Measurements from ENCODE around the gene SPINT1.
"Not testable (repeated sequence)": the region's sequence is repeated elsewhere in the genome, so short reads cannot be mapped to it uniquely, and the experiment has no call there.

Gene SPINT1

DNA sequence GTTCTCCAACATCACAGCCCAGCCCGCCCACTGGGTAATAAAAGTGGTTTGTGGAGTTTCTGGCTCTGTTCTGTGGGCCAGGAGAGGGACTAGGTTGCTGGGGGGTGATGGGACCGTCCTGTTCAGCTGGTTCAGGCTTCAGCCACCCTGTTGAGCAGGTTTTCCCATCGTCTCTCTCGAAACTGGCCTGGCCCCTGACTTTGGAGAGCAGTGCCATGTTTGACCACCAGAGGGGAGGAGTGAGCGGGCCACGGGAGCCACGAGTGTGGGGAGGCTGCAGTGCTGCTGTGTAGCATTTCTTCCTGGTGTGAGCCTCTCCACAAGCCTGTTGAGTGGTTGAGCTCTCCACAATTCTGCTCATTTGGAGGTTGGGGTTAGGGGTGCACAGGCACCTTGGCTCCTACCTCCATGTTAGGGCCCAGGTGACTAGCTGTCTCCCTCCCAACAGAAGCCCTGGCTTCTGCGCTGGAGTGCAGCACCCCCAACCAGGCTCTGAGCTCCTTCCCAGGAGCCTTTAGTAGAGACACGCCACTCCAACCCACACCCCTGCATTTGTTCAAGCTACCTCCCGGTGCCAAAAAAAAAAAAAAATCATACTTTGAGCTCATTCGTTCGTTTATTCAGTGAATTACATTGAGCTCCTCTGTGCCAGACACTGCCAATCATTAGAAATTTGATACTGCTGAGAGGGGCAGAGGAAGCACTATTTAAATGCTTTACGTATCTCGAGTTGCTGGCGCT, 13.9 kb downstream of the SPINT1 start:
- in situ Hi-C loops (cut with HindIII; ENCODE audit: low sequenced_read_pairs), result no loop called here

DNA sequence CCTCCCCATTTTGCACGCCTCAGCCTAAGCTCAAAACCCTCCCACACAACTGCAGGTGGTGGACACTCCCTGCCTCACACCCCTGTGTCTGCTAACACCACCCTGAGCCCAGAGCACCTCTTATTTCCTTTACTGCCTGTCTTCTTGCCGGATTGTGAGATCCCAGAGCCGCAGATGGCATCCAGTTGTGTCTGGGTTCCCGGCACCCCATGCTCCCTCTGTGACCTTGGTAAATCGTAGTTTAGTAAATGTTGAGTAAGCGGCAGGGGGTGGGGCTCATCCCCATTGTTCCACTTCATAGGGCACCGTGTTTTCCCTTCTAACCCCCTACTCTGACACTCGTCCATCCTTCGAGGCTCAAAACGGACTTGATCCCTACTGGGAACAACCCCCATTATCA, 14.9 kb downstream of the SPINT1 start:
- in situ Hi-C loops (cut with HindIII; ENCODE audit: low sequenced_read_pairs), result no loop called here

DNA sequence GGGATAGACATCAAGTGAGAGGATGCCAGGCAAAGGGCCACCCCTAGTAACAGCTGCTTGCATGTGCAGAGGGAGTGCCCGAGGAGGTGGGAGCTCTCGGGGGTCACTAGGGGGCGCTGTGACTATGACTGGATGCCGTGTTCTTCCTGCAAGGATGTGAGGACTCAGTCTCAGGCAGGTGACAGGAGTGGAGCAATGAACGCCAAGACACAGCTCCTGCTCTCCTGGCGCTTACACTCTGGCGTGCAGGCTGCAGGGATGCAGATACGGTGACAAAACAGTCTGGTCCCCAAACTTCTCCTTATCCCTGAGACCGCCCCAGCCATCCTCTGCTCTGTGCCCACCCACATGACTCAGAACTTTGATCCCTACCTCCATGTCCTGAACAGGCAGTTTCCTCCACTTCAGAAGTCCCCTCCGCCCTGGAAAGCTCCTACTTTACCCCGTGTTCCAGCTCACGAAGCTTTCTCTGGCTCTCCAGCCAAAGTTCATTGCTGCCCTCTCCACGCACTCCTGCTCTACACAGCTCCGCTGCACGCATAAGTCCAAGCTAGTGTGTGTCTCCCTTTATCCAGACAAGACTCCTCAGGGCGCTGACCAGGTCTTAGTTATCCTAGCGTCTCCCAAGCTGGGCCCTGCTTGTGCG, 15.5 kb downstream of the SPINT1 start:
- in situ Hi-C loops (cut with HindIII; ENCODE audit: low sequenced_read_pairs), result no loop called here

DNA sequence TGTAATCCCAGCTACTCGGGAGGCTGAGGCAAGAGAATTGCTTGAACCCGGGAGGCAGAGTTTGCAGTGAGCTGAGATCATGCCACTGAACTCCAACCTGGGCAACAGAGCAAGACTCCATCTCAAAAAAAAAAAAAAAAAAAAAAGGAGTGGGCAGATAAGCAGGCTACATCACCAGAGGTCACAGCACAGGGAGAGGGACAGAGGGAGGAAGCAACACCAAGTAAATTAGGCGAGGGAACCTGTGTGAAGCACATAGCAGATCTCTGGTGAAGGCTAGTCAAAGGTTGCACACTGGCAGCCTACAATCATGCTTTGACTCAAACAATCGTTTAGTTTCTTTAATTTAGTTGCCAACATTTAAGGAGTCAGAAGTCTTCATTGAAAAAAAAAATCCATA, 17.3 kb downstream of the SPINT1 start:
- in situ Hi-C loops (cut with HindIII; ENCODE audit: low sequenced_read_pairs), result not testable (repeated sequence)

DNA sequence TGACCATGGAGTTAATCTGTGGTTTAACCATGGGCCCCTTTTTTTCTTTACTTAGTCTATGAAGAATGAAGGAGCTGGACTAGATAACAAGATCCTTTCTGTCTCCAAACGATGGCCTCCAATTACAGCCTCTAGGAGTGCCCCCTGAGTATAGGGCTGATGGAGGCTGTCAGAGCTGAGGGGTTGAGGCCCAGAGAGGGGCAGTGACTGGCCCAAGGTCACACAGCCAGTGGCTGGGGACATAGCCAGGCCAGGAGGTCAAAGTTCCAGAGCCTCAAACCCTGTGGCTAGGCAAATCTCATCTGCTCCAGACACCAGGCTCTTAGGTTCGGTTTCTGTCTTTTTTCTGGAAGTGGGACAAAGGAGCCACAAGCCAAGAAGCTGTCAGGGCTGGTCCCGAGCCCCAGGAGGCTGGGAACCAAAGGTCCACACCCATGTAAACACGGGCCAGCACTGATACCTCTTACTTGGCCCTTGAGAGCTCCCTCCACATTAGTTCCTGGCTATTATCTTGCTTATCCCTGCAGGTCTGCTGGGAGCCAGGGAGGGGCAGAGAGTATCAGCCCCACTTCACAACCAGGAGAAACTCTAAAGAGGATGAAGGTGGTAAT, 19.9 kb downstream of the SPINT1 start:
- in situ Hi-C loops (cut with HindIII; ENCODE audit: low sequenced_read_pairs), result no loop called here

DNA sequence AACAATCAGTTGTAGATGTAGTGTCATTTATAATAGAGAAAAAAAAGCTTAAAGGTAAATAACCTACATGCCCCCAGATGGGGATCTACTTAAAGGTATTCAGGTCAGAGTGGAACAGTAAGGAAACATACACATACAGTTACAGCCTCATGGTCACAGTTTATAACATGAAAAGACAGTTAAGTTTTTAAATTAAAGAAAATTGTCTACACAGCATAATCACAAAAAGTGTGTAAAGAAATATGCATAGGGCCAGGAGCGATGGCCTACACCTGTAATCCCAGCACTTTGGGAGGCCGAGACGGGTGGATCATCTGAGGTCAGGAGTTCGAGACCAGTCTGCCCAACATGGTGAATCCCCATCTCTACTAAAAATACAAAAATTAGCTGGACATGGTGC, 23.4 kb downstream of the SPINT1 start:
- in situ Hi-C loops (cut with HindIII; ENCODE audit: low sequenced_read_pairs), result no loop called here

DNA sequence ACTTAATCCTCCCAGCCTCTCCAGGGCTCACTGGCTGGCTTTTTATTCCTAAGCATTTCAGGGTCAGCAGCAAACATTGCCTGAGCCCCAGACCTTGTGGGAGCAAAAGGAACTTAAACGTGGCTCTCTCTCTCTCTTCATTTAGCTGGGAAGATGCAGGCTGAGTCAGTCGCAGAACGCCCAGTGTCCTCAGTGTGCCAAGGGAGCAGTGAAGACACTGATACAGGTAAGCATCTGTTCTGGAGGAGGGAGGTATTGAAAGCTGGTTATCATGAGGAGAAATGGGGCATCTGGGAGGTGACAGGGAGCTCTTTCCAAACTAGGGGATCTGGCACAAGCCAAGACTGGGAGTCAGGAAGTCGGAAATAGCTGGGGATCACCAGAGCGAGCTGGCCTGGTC, 25.8 kb downstream of the SPINT1 start:
- in situ Hi-C loops (cut with HindIII; ENCODE audit: low sequenced_read_pairs), result no loop called here

DNA sequence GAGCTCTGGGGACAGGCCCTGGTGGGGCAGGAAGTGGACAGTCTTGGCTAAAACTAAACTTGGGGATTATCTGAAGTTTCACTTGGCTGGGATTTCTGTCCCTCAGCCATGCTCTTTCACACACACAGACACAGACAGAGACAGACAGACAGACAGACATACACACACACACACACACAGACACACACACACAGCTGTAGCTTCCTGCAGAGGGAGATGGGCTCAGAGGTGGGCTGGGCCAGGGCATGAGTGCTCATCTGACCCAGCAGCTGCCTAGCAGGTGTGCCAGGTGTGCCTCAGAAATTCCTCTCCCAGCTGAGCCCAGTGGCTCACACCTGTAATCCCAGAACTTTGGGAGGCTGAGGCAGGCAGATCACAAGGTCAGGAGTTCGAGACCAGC, 26.9 kb downstream of the SPINT1 start:
- in situ Hi-C loops (cut with HindIII; ENCODE audit: low sequenced_read_pairs), result no loop called here

DNA sequence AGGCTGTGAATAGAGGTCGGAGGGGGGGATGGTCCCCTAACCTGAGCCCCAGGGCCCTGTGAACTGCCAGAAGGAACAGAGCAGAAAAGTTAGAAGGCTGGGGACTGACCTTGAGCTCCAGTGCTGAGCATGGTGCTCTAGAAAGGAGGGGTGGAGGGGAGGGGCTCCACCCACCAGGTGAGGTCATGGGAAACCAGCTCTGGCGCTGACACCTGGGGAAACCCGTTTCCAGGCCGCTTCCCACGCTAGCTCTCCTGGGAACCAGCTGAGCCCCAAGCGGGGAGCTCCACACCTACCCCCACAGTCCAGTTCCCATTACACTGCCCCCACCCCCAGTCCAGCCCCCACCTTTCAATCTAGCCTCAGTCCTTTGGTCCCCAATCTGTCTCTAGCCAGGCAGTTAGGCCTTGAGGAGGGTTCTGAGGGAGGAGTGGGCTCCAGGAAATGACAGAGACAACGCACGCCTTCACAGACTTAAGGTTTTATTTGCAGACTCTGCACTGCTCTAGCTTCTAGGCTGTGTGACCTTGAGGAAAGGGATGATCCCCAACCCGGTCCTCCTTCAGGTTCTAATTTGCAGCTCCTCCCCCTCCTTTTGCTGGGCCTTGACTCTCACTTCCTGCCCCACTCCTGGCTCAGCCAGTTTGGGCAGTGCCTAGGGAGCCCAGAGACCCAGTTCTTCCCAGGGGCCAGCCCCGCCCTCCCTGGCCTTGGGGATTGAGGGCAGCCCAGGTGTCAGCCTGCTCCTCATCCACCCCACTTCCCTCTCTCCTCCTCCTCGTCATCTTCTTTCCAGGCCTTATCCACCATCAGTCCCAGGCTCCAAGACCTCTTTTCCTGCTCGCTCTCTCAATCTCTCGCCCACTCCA, 28.1 kb downstream of the SPINT1 start:
- in situ Hi-C loops (cut with HindIII; ENCODE audit: low sequenced_read_pairs), result no loop called here

DNA sequence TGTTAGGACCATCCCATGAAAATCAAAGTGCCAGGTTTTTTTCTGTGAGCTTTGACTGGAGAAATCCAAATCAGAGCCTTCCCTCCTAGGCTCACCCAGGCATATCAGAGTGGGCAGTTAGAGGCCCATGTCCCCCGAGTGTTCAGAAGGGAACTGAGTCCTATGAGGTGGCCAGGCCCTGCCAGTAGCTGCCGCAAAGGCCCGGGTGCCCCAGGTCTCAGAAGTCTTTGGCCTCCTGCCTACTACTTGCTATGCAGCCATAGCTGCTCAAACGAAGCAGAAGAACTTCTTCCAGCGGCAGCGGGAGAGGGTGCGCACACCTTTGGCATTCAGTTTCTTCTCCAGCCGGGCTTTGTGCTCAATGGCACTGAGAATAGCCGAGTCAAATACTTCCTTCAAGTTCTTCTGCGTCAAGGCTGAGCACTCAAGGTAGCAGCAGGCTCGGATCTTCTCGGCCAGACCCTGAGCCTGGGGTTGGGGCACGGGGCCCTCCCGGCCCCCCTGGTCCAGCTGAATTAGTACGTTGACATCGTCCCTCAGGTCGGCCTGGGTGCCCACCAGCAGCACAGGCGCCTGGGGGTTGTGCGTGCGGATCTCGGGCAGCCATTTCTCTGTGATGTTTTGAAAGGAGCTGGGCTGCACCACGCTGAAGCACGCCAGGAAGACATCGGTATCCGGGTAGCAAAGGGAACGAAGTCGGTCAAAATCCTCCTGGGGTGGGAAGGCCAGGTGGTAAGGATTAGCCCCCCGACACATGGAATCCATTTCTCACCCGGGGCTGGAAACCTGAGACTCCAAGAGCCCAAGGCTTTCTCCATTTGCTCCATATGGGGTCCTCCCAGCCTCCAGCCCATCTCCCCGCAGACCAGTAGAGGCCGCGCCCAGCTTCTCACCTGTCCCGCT, 29.2 kb downstream of the SPINT1 start:
- in situ Hi-C loops (cut with HindIII; ENCODE audit: low sequenced_read_pairs), result no loop called here

DNA sequence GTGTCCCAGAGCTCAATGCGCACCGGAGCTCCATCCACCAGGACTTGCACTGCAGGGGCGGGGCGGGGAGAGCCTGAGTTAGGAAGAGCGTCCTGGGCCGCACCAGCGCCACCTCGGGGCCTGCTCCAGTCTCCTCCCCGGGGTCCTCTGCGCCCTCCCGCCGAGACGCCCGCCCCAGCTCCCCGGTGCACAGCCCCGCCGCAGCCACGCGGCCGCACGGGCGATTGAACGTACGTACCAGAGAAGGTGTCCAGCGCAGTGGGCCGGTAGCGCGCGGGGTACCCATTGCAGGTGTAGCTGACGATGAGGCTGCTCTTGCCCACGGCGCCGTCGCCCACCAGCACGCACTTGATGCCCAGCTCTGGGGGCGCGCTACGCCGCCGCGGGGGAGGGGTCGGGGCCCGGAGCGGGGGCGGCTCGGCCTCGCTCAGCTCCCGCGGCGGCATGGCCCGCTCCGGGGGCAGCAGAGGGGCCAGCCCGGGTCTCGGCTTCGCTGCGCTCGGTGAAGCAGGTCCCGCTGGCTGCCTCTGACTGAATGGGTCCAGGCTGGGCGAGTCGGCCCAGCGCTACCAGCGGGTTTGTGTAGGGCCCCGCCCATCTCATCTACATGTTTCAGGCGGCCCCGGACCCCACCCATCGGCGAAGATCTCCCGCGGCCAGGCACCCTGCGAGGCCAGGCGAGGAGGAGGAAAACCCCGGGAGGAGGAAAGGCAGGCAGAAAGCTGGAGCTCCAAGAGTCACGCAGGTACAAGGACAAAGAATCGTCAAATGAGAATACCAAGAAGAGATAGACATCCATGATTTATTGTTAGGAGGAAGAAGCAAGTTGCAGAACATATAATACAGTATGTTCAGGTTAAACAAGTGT, 30.1 kb downstream of the SPINT1 start, which contains the start of gene RHOV:
RHOV (minus strand) TSS at position 541 of the 868 bp plus-strand sequence; CDS start at position 446, 95 bp downstream.
- in situ Hi-C loops (cut with HindIII; ENCODE audit: low sequenced_read_pairs), result no loop called here

DNA sequence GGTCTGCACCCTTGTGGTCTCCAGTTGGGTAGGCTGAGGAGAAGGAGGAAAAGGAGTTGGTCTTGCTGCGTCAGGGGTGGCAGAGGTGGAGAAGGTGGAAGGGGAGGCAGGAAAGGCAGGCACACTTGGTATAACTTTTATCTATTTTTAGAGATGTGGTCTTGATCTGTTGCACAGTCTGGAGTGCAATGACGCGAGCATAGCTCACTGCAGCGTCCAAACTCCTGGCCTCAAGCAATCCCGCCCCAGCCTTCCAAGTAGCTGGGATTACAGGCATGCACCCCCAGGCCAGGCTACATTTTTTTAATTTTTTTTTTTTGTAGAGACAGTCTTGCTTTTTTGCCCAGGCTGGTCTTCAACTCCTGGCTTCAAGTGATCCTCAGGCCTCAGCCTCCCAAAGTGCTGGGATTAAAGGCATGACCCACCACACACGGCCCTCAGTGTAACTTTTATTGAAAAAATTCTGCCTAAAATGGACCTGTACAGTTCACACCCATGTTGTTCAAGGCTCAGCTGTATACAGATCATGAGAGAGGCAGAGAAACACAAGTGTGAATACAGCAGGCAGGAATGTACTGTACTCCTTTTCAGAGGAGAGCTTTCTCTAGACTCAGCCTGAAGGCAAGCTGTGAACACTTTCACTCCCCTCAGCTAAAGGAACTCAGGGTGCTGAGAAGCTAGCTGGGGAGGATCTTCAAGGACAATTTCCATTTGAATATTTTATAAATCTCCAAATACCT, 32.3 kb downstream of the SPINT1 start:
- in situ Hi-C loops (cut with HindIII; ENCODE audit: low sequenced_read_pairs), result no loop called here

DNA sequence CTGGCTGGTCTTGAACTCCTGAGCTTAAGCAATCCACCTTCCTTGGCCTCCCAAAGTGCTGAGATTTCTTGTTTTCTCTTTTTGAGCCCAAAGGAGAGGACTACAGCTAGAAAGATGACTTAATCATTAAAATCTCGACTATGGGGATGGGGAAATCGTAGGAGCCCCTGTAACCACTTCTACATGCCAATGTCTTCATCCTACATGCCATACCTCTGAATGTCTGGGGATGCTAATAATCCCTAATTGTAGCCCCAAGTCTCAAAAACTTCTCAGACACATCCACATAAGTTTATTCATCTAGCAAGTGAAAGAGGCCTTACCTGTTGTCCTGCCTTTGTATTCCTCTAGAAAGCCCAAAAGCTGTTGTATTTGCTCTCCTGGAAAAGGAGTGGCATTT, 33.8 kb downstream of the SPINT1 start:
- in situ Hi-C loops (cut with HindIII; ENCODE audit: low sequenced_read_pairs), result no loop called here

DNA sequence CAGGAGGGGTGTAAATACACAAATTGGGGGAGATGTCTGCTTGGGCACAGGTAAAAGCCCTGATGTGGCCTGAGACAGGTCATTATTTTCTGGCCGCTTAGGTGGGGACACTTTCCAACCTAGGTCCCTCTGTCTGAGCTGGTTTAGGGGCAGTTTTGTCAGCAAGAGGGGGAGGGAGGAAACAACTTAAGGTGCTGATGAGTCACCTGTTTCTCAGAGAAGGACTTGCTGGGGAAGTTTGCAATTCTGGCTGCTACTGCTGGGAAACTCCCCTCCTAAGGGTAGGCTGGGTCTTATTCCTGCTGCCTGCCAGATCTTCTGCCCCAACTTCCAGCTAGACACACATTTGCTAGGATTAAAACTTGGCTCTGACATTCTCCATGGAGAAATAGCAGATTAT, 34.9 kb downstream of the SPINT1 start:
- in situ Hi-C loops (cut with HindIII; ENCODE audit: low sequenced_read_pairs), result no loop called here

DNA sequence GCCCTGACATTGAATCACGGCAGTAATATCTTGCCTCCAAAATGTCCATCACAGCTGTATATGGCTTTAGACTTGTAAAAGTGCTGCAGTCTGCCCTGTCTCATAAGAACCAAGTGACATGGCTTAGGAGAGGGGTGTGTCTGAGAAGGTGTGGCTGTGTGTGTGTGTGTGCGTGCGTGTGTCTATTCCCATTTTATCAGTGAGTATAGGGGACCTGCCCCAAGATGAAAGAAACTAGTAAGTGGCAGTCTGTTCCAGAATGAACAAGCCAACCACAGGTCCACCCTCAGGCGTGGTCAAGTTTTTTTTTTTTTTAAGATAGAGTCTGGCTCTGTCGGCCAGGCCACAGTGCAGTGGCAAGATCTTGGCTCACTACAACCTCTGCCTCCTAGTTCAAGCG, 35.8 kb downstream of the SPINT1 start:
- in situ Hi-C loops (cut with HindIII; ENCODE audit: low sequenced_read_pairs), result loop anchor here (10.0 kb wide), 2 partner anchors 135 to 175 kb away; no protein-coding TSS in a partner anchor

DNA sequence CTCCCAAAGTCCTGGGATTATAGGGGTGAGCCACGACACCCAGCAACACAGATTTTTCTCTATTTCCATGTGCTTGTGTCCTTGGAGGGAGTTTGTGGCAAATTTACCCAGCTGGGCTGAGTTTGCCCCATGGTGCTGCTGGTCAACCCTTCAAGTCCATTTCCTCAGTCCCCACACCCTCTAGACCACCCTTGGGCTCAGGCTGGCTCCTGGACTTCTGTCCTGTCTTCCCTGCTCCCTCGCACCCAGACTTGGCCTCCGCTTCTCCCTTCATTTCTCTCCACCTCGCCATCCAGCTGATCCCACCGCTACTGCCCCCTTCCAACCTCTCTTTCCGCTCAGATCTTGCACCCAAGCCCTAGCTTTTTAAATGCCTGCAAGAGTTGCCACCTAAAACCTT, 37.5 kb downstream of the SPINT1 start:
- in situ Hi-C loops (cut with HindIII; ENCODE audit: low sequenced_read_pairs), result loop anchor here (10.0 kb wide), 2 partner anchors 137 to 177 kb away; no protein-coding TSS in a partner anchor

DNA sequence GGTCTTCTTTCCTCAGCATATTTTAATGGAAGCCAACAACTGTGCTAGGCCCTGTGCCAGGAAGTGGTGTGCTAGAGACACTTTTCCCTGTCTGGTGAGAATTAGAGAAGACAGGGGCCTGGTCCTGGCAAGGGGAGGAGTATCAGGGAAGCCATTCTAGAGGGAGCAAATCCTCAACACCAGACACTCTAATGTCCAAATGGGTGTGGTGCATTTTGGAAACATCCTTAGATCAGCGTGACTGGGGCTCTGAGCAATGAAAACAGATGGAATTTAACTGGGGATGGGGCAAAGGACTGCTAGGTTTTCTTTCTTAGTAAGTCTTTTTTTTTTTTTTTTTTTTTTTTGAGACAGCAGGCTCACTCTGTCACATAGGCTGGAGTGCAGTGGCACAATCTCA, 42.7 kb downstream of the SPINT1 start:
- in situ Hi-C loops (cut with HindIII; ENCODE audit: low sequenced_read_pairs), result loop anchor here (5.0 to 10.0 kb wide), 4 partner anchors 49 to 182 kb away; no protein-coding TSS in a partner anchor

DNA sequence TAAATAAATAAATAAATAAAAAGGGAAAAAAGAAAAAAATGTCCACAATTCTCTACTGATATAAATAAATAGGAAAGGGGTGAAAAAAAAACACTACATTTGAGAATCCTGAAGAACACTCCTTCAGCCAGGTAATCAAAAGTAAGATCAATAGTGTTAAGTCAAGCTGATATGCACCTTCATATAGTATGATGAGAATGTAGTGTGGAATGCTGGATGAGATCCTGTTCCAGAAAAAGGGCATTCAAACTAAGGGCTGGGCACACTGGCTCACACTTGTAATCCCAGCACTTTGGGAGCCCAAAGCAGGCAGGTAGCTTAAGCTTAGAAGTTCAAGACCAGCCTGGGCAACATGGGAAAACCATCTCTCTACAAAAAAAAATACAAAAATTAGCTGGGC, 45.3 kb downstream of the SPINT1 start:
- in situ Hi-C loops (cut with HindIII; ENCODE audit: low sequenced_read_pairs), result loop anchor here (5.0 to 10.0 kb wide), 4 partner anchors 52 to 184 kb away; no protein-coding TSS in a partner anchor

Measured in endothelial cell of hepatic sinusoid (primary cell).